ENCODE data around the gene KRT34.

DNA sequence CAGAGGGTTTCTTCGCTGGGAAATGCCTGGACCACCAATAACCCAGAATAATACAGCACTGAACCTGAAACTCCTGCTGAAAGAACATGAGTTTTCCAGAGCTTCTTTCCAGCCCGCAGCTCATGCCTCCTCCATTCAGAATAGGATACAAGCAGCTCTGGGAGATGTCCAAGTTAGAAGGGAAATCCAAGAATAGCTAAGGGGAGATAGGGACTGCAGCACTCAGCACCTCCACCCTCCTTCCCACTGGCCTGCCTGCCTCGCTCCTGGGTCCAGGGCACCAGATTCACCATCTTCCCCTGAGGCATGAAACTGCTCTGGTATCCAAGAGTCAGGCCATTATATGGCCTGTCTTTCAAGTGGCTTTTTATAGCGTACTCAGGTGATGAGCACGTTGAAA lies 11.2 kb upstream of the KRT34 start:
- TF ChIP-seq, protein P1, sequence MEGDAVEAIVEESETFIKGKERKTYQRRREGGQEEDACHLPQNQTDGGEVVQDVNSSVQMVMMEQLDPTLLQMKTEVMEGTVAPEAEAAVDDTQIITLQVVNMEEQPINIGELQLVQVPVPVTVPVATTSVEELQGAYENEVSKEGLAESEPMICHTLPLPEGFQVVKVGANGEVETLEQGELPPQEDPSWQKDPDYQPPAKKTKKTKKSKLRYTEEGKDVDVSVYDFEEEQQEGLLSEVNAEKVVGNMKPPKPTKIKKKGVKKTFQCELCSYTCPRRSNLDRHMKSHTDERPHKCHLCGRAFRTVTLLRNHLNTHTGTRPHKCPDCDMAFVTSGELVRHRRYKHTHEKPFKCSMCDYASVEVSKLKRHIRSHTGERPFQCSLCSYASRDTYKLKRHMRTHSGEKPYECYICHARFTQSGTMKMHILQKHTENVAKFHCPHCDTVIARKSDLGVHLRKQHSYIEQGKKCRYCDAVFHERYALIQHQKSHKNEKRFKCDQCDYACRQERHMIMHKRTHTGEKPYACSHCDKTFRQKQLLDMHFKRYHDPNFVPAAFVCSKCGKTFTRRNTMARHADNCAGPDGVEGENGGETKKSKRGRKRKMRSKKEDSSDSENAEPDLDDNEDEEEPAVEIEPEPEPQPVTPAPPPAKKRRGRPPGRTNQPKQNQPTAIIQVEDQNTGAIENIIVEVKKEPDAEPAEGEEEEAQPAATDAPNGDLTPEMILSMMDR (IDR thresholded peaks at IDR 0.05 in 4 of 5, conservative IDR thresholded peaks at IDR 0.05 in 1 of 5), result no peak
- TF ChIP-seq POLR2A (IDR thresholded peaks at IDR 0.05), result no peak
